PC-9 (cell line): Measurements from ENCODE around the gene GABARAPL1. TPM values are rescaled to one million over a fixed set of nuclear protein-coding genes. Genes with fewer than 3 reads are reported as not detected.
"Not testable (repeated sequence)": the region's sequence is repeated elsewhere in the genome, so short reads cannot be mapped to it uniquely, and the experiment has no call there.

Experiments
- BruUV-seq: library from RNA; stranded (reverse); fragments of 400-500 nt; replicated peaks from 2 replicates; lab custom pipeline; 2021; lab: Mats Ljungman, UMichigan
- CTCF ChIA-PET: fragments of 300-600 bp; sonication (Branson Sonifier 250); formaldehyde crosslinking; loops from one replicate; lab custom pipeline; 2022; ENCODE audit warnings: antibody characterized with exemption; lab: Charles Lee
- POLR2A ChIA-PET: fragments of 300-600 bp; sonication (Branson Sonifier 250); formaldehyde crosslinking; loops from one replicate; lab custom pipeline; 2022; ENCODE audit warnings: antibody characterized with exemption; ENCODE audit not compliant: unreplicated experiment; lab: Charles Lee
- DNase-seq, 2 experiments: peaks; one replicate each; pipeline versions ENCODE4 v3.0.0 to v3.0.0-alpha.2; 2015 to 2022; ENCODE audit warnings: mixed read lengths in 1 of 2
- H2AFZ ChIP-seq: fragments of 200-600 bp; sonication (generic); 2 replicates; pipeline ENCODE4 v1.8.1; 2017; ENCODE audit warnings: antibody characterized with exemption
- H3F3A ChIP-seq: fragments of 200-600 bp; sonication (generic); 2 replicates; pipeline ENCODE4 v1.8.1; 2017; ENCODE audit warnings: antibody characterized with exemption, mild to moderate bottlenecking, low read depth; ENCODE audit not compliant: insufficient read depth
- H3K27ac ChIP-seq: fragments of 200-600 bp; sonication (generic); 2 replicates; pipeline ENCODE4 v1.6.1; 2016; ENCODE audit warnings: mixed run types
- H3K27me3 ChIP-seq: fragments of 200-600 bp; sonication (generic); 2 replicates; pipeline ENCODE4 v1.6.1; 2016; ENCODE audit warnings: low read depth, mixed run types; ENCODE audit not compliant: insufficient read depth
- H3K36me3 ChIP-seq: fragments of 200-600 bp; sonication (generic); 2 replicates; pipeline ENCODE4 v1.6.1; 2016; ENCODE audit warnings: low read depth, mixed run types
- H3K4me1 ChIP-seq: fragments of 200-600 bp; sonication (generic); replicated peaks from 2 replicates; pipeline ENCODE4 v1.6.1; 2016; ENCODE audit warnings: mixed run types; ENCODE audit not compliant: insufficient read depth
- H3K4me2 ChIP-seq: fragments of 200-600 bp; sonication (generic); 2 replicates; pipeline ENCODE4 v1.6.1; 2017; ENCODE audit warnings: mixed run types
- H3K4me3 ChIP-seq: fragments of 200-600 bp; sonication (generic); 2 replicates; pipeline ENCODE4 v1.6.1; 2016; ENCODE audit warnings: mixed run types
- H3K79me2 ChIP-seq: fragments of 200-600 bp; sonication (generic); 2 replicates; pipeline ENCODE4 v1.6.1; 2017; ENCODE audit warnings: low read depth, mixed run types
- H3K9me2 ChIP-seq: fragments of 200-600 bp; sonication (generic); 2 replicates; pipeline ENCODE4 v1.8.1; 2017; ENCODE audit warnings: mild to moderate bottlenecking; ENCODE audit not compliant: insufficient read depth
- H3K9me3 ChIP-seq: fragments of 200-600 bp; sonication (generic); 2 replicates; pipeline ENCODE4 v1.8.1; 2016; ENCODE audit warnings: low read depth; ENCODE audit not compliant: insufficient read depth
- H4K20me1 ChIP-seq: fragments of 200-600 bp; sonication (generic); 2 replicates; pipeline ENCODE4 v1.8.1; 2017; ENCODE audit not compliant: insufficient read depth
- EZH2 ChIP-seq: fragments of 200-600 bp; sonication (generic); IDR thresholded peaks from 2 replicates; pipeline ENCODE4 v1.8.0; 2017; ENCODE audit warnings: antibody characterized with exemption, low read depth
- intact Hi-C: fragments of 100-400 bp; cut with micrococcal nuclease; formaldehyde crosslinking; loops from one replicate; pipeline ENCODE4 v1.10.0; 2022; ENCODE audit not compliant: unreplicated experiment
- total RNA-seq: library from RNA; stranded (reverse); gene quantifications from 2 replicates; pipeline ENCODE4 v1.2.3, GENCODE V29; 2021
- TF ChIP-seq, protein P1 (sequence below): fragments of 200-600 bp; sonication (generic); conservative IDR thresholded peaks from 2 replicates; pipeline ENCODE4 v1.6.1; 2017; ENCODE audit warnings: mixed run types, antibody characterized with exemption, mild to moderate bottlenecking, moderate library complexity

Gene GABARAPL1
- total RNA-seq, 1 experiment from 2014 or later = 85.6 TPM

DNA sequence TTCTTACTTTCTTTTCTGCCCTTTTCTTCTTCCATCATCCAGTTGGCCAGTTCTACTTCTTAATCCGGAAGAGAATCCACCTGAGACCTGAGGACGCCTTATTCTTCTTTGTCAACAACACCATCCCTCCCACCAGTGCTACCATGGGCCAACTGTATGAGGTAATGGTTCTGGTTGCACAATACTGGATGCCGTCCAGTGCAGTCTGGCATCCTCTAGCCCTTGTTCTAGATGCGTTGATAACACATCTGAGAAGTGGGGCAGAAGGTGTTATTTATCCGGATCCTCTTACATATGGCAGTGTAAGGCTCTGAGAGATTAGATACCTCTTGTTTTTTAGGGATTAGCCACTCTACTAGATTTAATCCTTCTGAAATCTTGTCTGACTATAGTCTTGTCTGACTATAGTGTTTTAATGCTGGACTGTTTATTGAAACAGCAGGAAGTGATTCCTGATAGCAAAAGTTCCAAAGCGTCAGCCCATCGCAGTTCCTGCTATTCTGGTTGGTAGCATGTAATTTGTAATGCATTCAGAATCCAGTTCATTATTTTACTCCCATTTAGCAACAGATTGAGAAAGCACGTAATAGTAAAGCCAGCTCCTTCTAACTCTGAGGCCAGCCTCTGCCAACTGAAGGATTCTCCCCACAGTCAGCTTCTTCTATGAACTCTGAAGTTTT lies 7.9 kb downstream of the GABARAPL1 start:
- BruUV-seq = no TSS peak
- no peak for DNase-seq
- TF ChIP-seq, protein P1, sequence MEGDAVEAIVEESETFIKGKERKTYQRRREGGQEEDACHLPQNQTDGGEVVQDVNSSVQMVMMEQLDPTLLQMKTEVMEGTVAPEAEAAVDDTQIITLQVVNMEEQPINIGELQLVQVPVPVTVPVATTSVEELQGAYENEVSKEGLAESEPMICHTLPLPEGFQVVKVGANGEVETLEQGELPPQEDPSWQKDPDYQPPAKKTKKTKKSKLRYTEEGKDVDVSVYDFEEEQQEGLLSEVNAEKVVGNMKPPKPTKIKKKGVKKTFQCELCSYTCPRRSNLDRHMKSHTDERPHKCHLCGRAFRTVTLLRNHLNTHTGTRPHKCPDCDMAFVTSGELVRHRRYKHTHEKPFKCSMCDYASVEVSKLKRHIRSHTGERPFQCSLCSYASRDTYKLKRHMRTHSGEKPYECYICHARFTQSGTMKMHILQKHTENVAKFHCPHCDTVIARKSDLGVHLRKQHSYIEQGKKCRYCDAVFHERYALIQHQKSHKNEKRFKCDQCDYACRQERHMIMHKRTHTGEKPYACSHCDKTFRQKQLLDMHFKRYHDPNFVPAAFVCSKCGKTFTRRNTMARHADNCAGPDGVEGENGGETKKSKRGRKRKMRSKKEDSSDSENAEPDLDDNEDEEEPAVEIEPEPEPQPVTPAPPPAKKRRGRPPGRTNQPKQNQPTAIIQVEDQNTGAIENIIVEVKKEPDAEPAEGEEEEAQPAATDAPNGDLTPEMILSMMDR = no peak
- no peak for TF ChIP-seq EZH2
- Histone ChIP-seq H2AFZ (no peak overlapping the region), H4K20me1 (no peaks in the 10 kb centered on the region), H3K9me3 (no peaks in the 10 kb centered on the region), H3K27ac (no peak overlapping the region), H3K4me3 (no peak overlapping the region), H3K27me3 (no peaks in the 10 kb centered on the region), H3K79me2 (peaks cover 5% of the 10 kb centered on the region), H3K4me1 (peaks cover 4% of the 10 kb centered on the region), H3F3A (peaks cover 2% of the 10 kb centered on the region; the same call in 1 of the 2 replicates), H3K36me3 (peaks cover 18% of the 10 kb centered on the region; the same call in 1 of the 2 replicates), H3K4me2 (no peak overlapping the region), H3K9me2 (no peaks in the 10 kb centered on the region)
- intact Hi-C loops = no loop called here
- POLR2A ChIA-PET = no interaction called here
- CTCF ChIA-PET = no interaction called here

DNA sequence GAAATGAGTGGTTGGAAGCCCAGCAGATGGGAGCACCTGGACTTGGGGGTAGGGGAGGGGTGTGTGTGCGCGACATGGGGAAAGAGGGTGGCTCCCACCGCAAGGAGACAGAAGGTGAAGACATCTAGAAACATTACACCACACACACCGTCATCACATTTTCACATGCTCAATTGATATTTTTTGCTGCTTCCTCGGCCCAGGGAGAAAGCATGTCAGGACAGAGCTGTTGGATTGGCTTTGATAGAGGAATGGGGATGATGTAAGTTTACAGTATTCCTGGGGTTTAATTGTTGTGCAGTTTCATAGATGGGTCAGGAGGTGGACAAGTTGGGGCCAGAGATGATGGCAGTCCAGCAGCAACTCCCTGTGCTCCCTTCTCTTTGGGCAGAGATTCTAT lies 9.2 kb downstream of the GABARAPL1 start:
- Histone ChIP-seq H4K20me1 (no peaks in the 10 kb centered on the region), H3K9me3 (no peaks in the 10 kb centered on the region), H3K27me3 (no peaks in the 10 kb centered on the region), H3K9me2 (no peaks in the 10 kb centered on the region), H2AFZ (no peak overlapping the region), H3K4me3 (no peak overlapping the region), H3K79me2 (no peaks in the 10 kb centered on the region), H3K4me2 (no peak overlapping the region), H3K36me3 (peaks cover 18% of the 10 kb centered on the region; the same call in 1 of the 2 replicates), H3K4me1 (no peaks in the 10 kb centered on the region), H3F3A (no peaks in the 10 kb centered on the region), H3K27ac (no peak overlapping the region)
- BruUV-seq = TSS peak; percentile 2
- DNase-seq = no peak
- ChIA-PET POLR2A (interaction anchor here (0.6 kb wide), 1 partner anchor 17 kb away, joined by 5 read pairs; no protein-coding TSS in a partner anchor), CTCF (no interaction called here)
- intact Hi-C loops = no loop called here
- TF ChIP-seq, protein P1 = no peak
- no peak for TF ChIP-seq EZH2

DNA sequence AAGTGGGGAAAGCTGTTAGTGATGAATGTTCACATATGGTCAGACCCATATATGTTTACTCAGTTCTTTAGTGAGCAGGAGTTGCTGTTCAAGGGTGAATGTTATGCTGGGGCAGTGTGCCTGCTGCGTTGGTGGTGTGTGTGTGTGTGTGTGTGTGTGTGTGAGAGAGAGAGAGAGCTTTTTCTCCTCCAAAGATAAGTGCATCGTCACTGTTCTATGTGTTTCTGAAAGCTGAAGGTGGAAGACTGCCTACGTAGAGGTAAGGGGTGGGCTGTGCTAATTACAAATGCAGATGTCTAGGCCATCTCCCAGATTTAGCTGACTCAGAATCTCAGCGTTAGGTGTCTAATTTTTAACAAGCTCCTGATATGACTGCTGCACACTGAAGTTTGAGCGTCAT lies 10.5 kb downstream of the GABARAPL1 start:
- intact Hi-C loops = no loop called here
- POLR2A ChIA-PET = no interaction called here
- no peaks in the 10 kb centered on the region for H4K20me1 ChIP-seq
- no peak overlapping the region for H2AFZ ChIP-seq
- no peak overlapping the region for H3K4me2 ChIP-seq
- no peak overlapping the region for H3K4me3 ChIP-seq
- no peaks in the 10 kb centered on the region for H3K4me1 ChIP-seq
- H3F3A ChIP-seq = no peaks in the 10 kb centered on the region
- no peaks in the 10 kb centered on the region for H3K27me3 ChIP-seq
- H3K36me3 ChIP-seq = peaks cover 18% of the 10 kb centered on the region; the same call in 1 of the 2 replicates
- CTCF ChIA-PET = no interaction called here
- no peak overlapping the region for H3K27ac ChIP-seq
- H3K79me2 ChIP-seq = no peaks in the 10 kb centered on the region
- BruUV-seq = no TSS peak
- H3K9me3 ChIP-seq = no peaks in the 10 kb centered on the region
- TF ChIP-seq EZH2 = no peak
- TF ChIP-seq, protein P1 = no peak
- DNase-seq = no peak
- no peaks in the 10 kb centered on the region for H3K9me2 ChIP-seq

DNA sequence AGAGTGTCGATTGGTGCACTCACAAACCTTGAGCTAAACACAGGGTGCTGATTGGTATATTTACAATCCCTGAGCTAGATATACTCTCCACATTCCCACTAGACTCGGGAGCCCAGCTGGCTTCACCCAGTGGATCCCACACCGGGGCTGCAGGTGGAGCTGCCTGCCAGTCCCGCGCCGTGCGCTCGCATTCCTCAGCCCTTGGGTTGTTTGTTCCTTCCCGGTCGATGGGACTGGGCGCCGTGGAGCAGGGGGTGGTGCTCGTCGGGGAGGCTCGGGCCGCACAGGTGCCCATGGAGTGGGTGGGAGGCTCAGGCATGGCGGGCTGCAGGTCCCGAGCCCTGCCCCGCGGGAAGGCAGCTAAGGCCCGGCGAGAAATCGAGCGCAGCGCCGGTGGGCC lies 12.7 kb downstream of the GABARAPL1 start:
- H3K4me3 ChIP-seq, CTCF ChIA-PET, H4K20me1 ChIP-seq, POLR2A ChIA-PET, H3K4me1 ChIP-seq, BruUV-seq, H3K27ac ChIP-seq, H2AFZ ChIP-seq, H3K4me2 ChIP-seq, intact Hi-C loops, H3K27me3 ChIP-seq, H3K9me2 ChIP-seq, H3K9me3 ChIP-seq, H3K79me2 ChIP-seq, H3F3A ChIP-seq, DNase-seq: not testable (repeated sequence)
- peaks cover 18% of the 10 kb centered on the region; the same call in 1 of the 2 replicates for H3K36me3 ChIP-seq
